ENCODE data around the gene HOXA6. TPM values are rescaled to one million over a fixed set of nuclear protein-coding genes. Genes with fewer than 3 reads are reported as not detected.

Gene HOXA6
- total RNA-seq, 2 experiments from 2014 or later: not detected

DNA sequence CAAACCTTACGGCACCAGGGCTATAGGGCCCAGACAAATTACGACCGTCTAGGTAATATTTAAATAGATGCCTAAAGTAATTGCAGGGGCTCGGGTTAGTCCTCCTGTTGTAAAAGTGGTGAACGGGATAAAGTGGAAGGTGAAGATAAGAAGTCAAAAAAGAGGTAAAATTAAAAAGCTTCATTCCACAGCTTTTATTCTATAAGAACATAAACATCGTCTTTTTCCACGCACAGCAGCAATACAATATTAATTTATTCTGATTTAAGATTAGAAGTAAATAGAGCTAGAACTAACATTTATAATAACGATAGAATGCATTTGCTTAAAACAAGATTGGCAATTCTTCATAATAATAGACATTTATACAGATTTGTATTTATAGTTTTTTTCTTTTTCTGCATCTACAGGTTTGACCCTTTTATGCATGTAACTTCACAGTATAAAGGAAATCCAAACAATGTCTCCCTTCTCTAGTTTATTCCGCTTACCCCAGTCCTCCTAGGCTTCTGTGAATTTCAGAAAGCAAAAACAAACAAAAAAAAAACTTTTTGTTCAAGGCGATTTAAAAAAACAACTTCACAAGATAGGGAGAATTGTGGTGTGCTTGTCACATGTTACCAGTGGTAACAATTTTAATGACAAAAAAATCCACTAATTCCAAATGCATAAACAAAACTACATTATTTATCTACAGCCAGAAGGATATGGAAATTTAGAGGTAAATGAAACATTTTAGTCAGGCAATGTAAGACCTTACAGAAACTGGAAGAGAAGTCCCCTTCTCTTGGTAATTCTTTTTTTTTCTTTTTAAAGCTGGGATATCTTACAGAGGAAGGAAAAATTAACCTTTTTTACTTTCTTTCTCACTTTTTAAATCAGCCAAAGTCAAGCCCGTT, 23.1 kb upstream of the HOXA6 start:
- no peaks in the 10 kb centered on the region for H3K36me3 ChIP-seq (ENCODE audit: insufficient read depth, low read length)
- no peaks in the 10 kb centered on the region for H3K9me3 Mint-ChIP-seq
- H3K27ac Mint-ChIP-seq: no peak overlapping the region
- H3K27me3 ChIP-seq (ENCODE audit: control insufficient read depth in 1 of 2, insufficient read depth in 2 of 2, low read length in 2 of 2): peaks cover 87 to 100% of the 10 kb centered on the region in 2 experiments
- peaks cover 75% of the 10 kb centered on the region for H3K4me1 ChIP-seq (ENCODE audit: insufficient read depth, low read length)
- CTCF ChIA-PET: interaction anchor here (0.9 to 2.2 kb wide), 7 partner anchors 9 to 1278 kb away, joined by 3 to 6 read pairs (median 3); partner anchors contain the start of genes HOXA11 and HOXA7
- H3K4me3 ChIP-seq (ENCODE audit: low read length): no peak overlapping the region
- peaks cover 84% of the 10 kb centered on the region for H3K27me3 Mint-ChIP-seq
- H3K9me3 ChIP-seq (ENCODE audit: control insufficient read depth in 1 of 2, insufficient read depth in 1 of 2, low read length in 2 of 2): peaks cover 5 to 74% of the 10 kb centered on the region in 2 experiments
- H3K4me1 Mint-ChIP-seq (ENCODE audit: low read depth): peaks cover 58% of the 10 kb centered on the region
- H3K27ac ChIP-seq (ENCODE audit: low read depth in 1 of 2, low read length in 2 of 2): no peak overlapping the region
- no peak for ATAC-seq (ENCODE audit: poor library complexity)
- peaks cover 2% of the 10 kb centered on the region for H3K36me3 Mint-ChIP-seq (ENCODE audit: low read depth)
- no peak for DNase-seq
- peak overlapping the region; percentile 34 for H3K4me3 Mint-ChIP-seq
- POLR2A ChIA-PET: interaction anchor here (0.7 to 2.1 kb wide), 5 partner anchors 9 to 82 kb away, joined by 3 to 6 read pairs (median 3); no protein-coding TSS in a partner anchor
- intact Hi-C loops (cut with DNase I, micrococcal nuclease): loop anchor here (2.0 kb wide), 2 partner anchors 14 to 1314 kb away; partner anchors contain the start of gene HOXA11 (in 1 of the 2)
- TF ChIP-seq, protein P1, sequence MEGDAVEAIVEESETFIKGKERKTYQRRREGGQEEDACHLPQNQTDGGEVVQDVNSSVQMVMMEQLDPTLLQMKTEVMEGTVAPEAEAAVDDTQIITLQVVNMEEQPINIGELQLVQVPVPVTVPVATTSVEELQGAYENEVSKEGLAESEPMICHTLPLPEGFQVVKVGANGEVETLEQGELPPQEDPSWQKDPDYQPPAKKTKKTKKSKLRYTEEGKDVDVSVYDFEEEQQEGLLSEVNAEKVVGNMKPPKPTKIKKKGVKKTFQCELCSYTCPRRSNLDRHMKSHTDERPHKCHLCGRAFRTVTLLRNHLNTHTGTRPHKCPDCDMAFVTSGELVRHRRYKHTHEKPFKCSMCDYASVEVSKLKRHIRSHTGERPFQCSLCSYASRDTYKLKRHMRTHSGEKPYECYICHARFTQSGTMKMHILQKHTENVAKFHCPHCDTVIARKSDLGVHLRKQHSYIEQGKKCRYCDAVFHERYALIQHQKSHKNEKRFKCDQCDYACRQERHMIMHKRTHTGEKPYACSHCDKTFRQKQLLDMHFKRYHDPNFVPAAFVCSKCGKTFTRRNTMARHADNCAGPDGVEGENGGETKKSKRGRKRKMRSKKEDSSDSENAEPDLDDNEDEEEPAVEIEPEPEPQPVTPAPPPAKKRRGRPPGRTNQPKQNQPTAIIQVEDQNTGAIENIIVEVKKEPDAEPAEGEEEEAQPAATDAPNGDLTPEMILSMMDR (IDR thresholded peaks at IDR 0.05): no peak

DNA sequence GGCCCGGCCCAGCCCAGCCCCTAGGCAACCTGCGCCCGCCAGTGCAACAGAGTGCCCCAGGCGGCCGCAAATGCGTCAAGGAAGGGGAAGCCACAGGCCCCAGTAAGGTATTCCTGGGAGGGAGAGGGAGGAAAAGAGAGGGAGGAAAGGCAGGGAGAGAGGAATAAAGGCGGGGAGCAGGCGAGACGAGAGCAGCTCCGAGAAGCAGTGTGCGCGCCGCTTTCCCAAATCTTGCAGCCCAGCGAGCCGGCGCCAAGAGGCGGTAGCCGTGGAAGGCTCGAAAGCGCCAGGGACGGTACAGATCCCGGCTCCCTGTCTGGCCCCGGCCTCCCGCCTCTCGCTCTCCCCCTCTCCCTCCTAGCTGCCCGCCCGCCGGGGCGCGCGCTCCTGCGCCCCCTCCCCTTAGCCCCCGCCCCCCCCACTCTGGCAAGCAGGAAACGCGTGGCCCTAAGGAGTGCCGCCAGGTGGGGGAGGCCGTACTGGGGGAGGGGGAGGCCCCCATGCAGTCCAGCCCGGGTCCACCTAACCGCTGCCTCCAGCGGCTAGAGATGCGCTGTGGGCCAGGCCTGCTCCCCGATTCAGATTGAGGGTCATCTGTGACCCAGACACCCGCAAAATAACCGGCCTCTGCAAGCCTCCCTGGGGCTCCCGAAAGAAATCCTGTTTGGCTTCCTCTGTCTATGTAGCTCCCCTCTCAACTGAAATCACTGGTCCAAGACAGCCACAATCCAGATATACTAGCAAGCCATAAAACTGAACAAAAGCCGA, 22.3 kb upstream of the HOXA6 start:
- H3K27me3 ChIP-seq (ENCODE audit: control insufficient read depth in 1 of 2, insufficient read depth in 2 of 2, low read length in 2 of 2): peaks cover 87 to 100% of the 10 kb centered on the region in 2 experiments
- ChIA-PET POLR2A (interaction anchor here (1.0 to 2.1 kb wide), 4 partner anchors 9 to 81 kb away, joined by 3 to 6 read pairs (median 4); no protein-coding TSS in a partner anchor), CTCF (interaction anchor here (0.9 to 2.2 kb wide), 7 partner anchors 9 to 1277 kb away, joined by 3 to 6 read pairs (median 3); partner anchors contain the start of genes HOXA11 and HOXA7)
- peaks cover 4% of the 10 kb centered on the region for H3K36me3 Mint-ChIP-seq (ENCODE audit: low read depth)
- DNase-seq (peak in 2 of 14 experiments; percentile 6 to 29), ATAC-seq (ENCODE audit: poor library complexity) (no peak)
- H3K27ac ChIP-seq (ENCODE audit: low read depth in 1 of 2, low read length in 2 of 2): no peak overlapping the region
- intact Hi-C loops (cut with DNase I, micrococcal nuclease): loop anchor here (2.0 to 10.0 kb wide), 7 partner anchors 15 to 1313 kb away; partner anchors contain the start of genes HOXA11 (in 1 of the 2) and SNX10 (in 1 of the 2)
- peaks cover 59% of the 10 kb centered on the region for H3K4me1 Mint-ChIP-seq (ENCODE audit: low read depth)
- TF ChIP-seq, protein P1 (IDR thresholded peaks at IDR 0.05): no peak
- H3K4me1 ChIP-seq (ENCODE audit: insufficient read depth, low read length): peaks cover 83% of the 10 kb centered on the region
- peaks cover 5 to 75% of the 10 kb centered on the region in 2 experiments for H3K9me3 ChIP-seq (ENCODE audit: control insufficient read depth in 1 of 2, insufficient read depth in 1 of 2, low read length in 2 of 2)
- no peaks in the 10 kb centered on the region for H3K9me3 Mint-ChIP-seq
- H3K4me3 ChIP-seq (ENCODE audit: low read length): no peak overlapping the region
- no peaks in the 10 kb centered on the region for H3K36me3 ChIP-seq (ENCODE audit: insufficient read depth, low read length)
- H3K27ac Mint-ChIP-seq: no peak overlapping the region
- peaks cover 81% of the 10 kb centered on the region for H3K27me3 Mint-ChIP-seq
- H3K4me3 Mint-ChIP-seq: peak overlapping the region; percentile 45

Data from CD4-positive, alpha-beta T cell (primary cell).